UCSD-AML1 (cell line): ENCODE results near the gene CAPZB.
"Not testable (repeated sequence)": the region's sequence is repeated elsewhere in the genome, so short reads cannot be mapped to it uniquely, and the experiment has no call there.

Experiments used
- DNase-seq: peaks from one replicate; lab custom pipeline; 2025; ENCODE audit not compliant: unreplicated experiment; lab: John Stamatoyannopoulos, UW

Gene CAPZB

GRCh38 chr1:19485362-19486187, at the start of gene CAPZB:
Gene CAPZB, minus strand, starts transcription at chr1:19485539. Its CDS starts 101 bp downstream, at chr1:19485438.
- peak; percentile 95 for DNase-seq

GRCh38 chr1:19534281-19534680, 48.9 kb upstream of the CAPZB start:
- no peak for DNase-seq

GRCh38 chr1:19533626-19534025, 48.3 kb upstream of the CAPZB start:
- DNase-seq = peak; percentile 73

- DNase-seq = no peak
Observed at GRCh38 chr1:19532519-19532918, 47.2 kb upstream of the CAPZB start.

GRCh38 chr1:19529664-19530063, 44.3 kb upstream of the CAPZB start:
- DNase-seq = no peak

GRCh38 chr1:19528438-19528837, 43.1 kb upstream of the CAPZB start:
- no peak for DNase-seq

GRCh38 chr1:19525607-19526545, 40.5 kb upstream of the CAPZB start:
- DNase-seq = no peak

GRCh38 chr1:19524791-19525190, 39.5 kb upstream of the CAPZB start:
- no peak for DNase-seq

- not testable (repeated sequence) for DNase-seq
Observed at GRCh38 chr1:19522570-19522969, 37.2 kb upstream of the CAPZB start.

- DNase-seq = no peak
Observed at GRCh38 chr1:19521411-19521810, 36.1 kb upstream of the CAPZB start.

- DNase-seq = no peak
Observed at GRCh38 chr1:19517017-19517416, 31.7 kb upstream of the CAPZB start.

GRCh38 chr1:19515201-19515600, 29.9 kb upstream of the CAPZB start:
- DNase-seq = no peak

GRCh38 chr1:19514391-19514831, 29.1 kb upstream of the CAPZB start:
- no peak for DNase-seq

GRCh38 chr1:19512545-19512944, 27.2 kb upstream of the CAPZB start:
- no peak for DNase-seq

- DNase-seq = no peak
Observed at GRCh38 chr1:19511116-19511515, 25.8 kb upstream of the CAPZB start.

- not testable (repeated sequence) for DNase-seq
Observed at GRCh38 chr1:19509647-19510046, 24.3 kb upstream of the CAPZB start.

- no peak for DNase-seq
Observed at GRCh38 chr1:19507516-19507915, 22.2 kb upstream of the CAPZB start.

GRCh38 chr1:19505693-19506457, 20.5 kb upstream of the CAPZB start:
- DNase-seq = peak; percentile 54

- no peak for DNase-seq
Observed at GRCh38 chr1:19504796-19505692, 19.7 kb upstream of the CAPZB start.

GRCh38 chr1:19502284-19502683, 16.9 kb upstream of the CAPZB start:
- DNase-seq = not testable (repeated sequence)
